ELF-1 (cell line): Measurements from ENCODE around the gene PARVA.

Source experiments
- DNase-seq: peaks from one replicate; pipeline ENCODE4 v3.0.0-alpha.2; 2016; ENCODE audit warnings: low read depth, low spot score

The PARVA gene

GRCh38 chr11:12456651-12457579 lies 79.5 kb downstream of the PARVA start:
- no peak for DNase-seq

DNA sequence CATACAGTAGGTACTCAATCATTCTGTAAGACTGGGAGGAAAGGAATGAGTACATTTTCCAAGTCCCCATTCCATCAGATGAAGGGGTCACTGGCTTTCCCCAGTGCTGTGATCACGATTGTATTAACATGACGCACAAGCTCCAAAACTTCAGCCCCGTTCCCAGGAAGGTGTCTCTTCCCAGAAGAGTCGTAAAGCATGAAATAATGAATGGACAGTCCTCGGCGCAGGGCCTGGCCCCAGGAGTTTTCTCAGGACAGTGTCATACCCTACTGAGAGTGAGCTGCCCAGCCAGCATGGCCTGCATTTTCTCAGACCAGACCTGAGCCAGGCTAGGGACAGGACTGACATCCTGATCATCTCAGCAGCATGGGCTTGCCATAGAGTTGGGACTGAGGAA lies 80.7 kb downstream of the PARVA start:
- no peak for DNase-seq

DNA sequence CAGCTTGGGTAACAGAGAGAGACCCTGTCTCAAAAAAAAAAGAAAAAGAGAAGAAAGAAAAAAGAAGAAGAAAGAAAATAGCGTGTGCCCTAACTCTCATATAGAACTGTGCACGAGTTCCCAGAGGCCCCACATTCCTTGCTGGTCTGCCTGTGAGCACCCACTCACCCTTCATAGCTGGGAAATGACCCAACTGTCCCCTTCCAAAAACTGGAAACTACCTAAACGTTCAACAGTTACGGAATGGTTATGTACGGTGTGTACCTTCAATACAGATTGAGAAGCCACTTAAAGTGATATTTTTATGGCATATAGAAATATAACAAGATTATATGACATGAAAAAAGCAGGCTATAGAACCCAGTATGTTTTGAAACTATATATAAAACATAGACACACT lies 82.0 kb downstream of the PARVA start:
- no peak for DNase-seq

DNA sequence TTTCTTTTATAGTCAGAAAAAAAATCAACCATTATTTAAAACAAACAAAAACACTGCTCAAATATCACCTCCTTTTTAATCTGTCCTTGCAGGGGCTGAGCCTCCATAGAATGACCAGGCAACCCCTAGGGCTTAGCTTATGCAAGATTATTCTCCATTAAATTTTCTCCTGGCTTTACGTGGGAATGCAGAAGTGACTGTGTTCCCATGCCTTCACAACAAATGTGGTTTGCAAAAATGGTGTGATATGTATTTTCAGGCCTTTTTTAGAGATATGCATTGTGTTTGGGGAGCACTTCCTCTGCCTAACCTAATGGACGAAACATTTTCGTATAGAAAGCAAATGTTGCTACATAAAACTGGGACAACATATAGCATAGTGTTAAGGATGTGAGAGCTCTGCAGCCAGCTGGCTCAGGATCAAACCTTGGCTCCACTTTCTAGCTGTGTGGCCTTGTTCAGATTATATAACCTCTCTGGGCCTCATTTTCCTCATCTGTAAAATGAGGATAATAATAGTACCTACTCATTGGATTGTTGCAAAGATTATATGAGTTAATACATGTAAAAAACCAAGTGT lies 82.6 kb downstream of the PARVA start:
- DNase-seq: no peak

DNA sequence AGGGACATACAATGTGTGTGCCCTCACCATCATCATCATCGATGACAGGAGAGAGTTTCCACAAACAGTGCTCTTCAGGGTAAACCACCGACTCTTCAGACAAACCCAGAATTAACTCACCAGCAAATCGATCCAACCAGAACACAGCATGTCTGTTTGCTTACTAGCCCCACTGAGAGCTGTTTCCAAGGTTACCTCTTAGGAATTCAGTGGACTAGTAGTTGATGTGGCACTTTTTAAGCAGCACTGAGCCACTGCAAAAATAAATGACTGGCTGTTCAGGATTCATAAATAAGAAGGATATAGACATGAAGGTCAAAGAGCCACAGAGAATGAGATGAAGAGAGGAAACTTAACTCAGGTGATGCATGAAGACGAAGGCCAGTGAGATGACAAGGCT lies 83.1 kb downstream of the PARVA start:
- no peak for DNase-seq

GRCh38 chr11:12461516-12461915 lies 84.1 kb downstream of the PARVA start:
- no peak for DNase-seq

DNA sequence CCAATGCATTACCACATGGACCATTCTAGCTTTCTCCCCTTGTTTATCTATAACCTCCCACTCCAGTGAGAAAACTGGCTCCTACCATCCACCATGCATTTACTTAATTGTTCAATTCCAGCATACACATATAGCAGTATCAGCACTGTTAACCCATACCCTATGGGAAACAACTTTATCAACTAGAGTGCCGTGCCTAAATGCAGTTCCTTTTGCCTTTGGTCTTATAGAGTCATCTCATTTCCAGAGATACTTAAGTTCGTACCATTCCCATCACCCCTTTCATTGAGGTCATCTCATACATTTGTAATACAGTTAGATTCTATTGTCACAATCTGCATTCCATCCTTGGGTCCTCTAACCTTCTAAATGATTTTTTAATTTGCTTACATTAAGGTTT lies 86.9 kb downstream of the PARVA start:
- no peak for DNase-seq

- DNase-seq: no peak
Measured at GRCh38 chr11:12465332-12465731, 88.0 kb downstream of the PARVA start.

GRCh38 chr11:12467610-12468009 lies 90.2 kb downstream of the PARVA start:
- no peak for DNase-seq

GRCh38 chr11:12469451-12469850 lies 92.1 kb downstream of the PARVA start:
- no peak for DNase-seq

DNA sequence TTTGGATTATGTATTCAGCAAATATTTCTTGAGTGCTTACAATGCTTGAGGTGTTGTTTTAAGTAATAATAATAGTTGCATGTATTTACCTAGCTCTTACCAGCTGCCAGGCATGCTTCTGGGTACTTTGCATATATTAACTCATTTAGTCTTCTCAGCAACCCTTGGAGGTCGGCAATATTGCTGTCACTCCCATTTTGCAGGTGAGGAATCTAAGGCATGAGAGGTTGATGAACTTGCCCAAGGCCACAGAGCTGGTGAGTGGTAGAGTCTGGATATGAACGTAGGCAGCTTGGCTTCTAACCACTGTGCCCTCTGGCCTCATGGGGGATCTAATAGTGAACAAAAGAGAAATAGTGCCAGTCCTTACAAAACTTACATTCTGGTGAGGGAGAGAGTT lies 92.9 kb downstream of the PARVA start:
- DNase-seq: no peak

- DNase-seq: no peak
Measured at GRCh38 chr11:12472401-12473005, 95.1 kb downstream of the PARVA start.

DNA sequence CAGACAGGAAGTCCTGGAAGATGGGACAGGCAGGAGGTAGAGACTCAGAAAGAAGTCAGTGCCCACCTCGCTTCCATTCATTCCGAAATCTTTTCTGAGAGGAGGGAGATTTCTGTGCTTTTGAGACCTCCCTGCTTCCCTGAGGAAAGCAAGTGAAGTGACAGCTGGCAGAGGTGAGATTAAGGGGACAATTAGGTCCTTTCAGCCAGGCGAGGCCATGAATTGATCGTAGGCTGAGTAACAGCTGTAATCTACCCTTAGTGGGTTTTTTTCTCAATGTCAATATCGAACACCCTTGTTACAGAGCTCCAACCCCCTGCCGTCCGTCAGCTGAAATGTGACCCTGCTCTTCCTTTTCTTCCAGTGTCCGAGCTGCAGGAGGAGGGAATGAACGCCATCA lies 96.0 kb downstream of the PARVA start:
- DNase-seq: no peak

DNA sequence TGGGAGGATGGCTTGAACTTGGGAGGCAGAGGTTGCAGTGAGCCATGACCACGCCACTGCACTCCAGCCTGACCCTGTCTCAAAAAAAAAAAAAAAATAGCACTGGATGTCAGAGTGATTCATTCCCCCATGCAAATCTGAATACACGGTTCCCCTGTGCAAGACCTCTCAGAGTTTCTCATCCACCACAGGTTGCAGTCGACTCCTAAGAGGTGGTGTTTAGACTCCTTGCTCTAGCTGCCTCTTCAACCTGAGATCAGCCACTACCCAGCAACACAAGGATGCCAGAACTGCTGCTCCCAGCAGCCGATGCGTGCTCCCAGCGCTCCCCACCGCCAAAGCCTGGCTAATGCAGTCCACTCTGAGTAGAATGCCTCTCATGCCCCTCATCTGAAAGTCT lies 97.5 kb downstream of the PARVA start:
- DNase-seq: no peak

GRCh38 chr11:12478743-12479142 lies 101.4 kb downstream of the PARVA start:
- DNase-seq: no peak

DNA sequence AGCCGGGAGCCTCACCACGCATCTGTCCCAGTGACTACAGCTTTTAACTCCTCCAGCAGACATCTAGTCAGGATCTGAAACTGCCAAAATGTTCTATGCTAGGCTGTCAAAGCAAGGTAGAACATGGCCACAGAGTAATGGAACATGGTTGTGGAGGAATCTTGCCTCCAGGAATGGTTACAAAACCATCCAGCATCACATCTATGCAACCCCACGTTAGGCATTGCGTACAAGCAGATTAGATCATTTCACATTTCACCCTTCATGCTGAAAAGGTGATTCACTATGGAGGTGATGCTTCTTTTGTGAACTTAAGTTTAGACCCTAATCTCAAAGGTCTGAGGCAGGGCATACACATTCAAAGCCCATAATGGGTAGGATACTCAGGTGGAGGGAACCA lies 103.0 kb downstream of the PARVA start:
- no peak for DNase-seq

DNA sequence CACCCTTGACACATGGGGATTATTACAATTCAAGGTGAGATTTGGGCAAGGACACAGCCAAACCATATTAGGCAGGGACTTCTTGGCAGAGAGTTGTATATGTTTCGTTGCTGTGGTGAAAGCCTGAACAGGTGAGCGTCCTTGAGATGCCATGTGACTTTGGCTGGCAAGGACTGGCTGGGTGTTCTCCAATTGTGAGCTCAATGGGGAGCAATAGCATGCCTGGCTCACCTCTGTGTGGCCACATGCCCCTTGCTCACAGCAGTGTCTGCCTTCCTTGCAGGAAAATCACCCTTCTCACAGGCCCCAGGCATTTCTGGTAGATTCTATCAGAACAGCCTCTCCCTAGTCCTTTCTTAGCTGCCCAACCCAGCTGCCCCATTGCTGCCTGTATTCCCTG lies 105.5 kb downstream of the PARVA start:
- DNase-seq: no peak

GRCh38 chr11:12483604-12484003 lies 106.2 kb downstream of the PARVA start:
- DNase-seq: no peak

DNA sequence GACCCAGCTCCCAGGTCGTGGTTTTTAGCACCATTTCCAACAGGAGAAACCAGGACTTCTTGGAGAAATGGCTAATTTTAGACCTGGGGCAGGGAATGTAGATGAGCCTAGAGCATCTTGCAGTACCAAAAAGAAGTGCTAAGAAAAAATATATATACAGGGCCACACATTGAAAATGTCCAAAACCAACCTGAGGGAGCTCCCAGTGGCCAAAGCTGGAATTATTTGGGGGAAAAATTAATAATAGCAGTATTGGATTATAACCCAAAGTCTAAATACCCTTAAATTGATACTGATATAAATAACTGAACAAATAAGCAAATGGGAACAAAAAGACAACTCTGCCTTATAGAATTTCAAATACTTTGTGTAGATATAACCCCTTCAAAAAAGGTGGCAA lies 108.0 kb downstream of the PARVA start:
- no peak for DNase-seq

GRCh38 chr11:12489246-12489772 lies 111.9 kb downstream of the PARVA start:
- no peak for DNase-seq

DNA sequence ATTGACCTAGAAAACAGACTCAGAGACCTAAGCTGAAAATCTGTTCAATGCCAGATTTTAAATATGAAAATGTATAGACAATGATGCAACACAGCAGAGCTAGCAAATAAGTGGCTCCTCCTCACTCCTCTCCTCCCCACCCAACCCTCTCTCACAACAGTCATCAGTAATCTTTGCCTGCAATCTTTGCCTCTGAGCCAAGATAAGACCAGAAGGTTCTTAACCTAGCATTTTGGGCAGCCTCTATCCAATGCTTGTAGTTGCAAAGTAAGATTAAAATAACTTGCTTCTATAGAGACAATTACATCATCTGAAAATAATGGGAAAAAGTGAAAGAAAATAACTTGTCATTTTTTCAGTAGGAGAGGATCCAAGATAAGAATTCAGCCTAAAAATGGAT lies 117.3 kb downstream of the PARVA start:
- DNase-seq: no peak

- no peak for DNase-seq
Measured at GRCh38 chr11:12496181-12497025, 119.0 kb downstream of the PARVA start.
